ENCODE results near the gene ENTPD2. TPM values are rescaled to one million over a fixed set of nuclear protein-coding genes. Genes with fewer than 3 reads are reported as not detected.
"Not testable (repeated sequence)": the region's sequence is repeated elsewhere in the genome, so short reads cannot be mapped to it uniquely, and the experiment has no call there.

ENTPD2 gene
- total RNA-seq, 1 experiment from 2014 or later: not detected

DNA sequence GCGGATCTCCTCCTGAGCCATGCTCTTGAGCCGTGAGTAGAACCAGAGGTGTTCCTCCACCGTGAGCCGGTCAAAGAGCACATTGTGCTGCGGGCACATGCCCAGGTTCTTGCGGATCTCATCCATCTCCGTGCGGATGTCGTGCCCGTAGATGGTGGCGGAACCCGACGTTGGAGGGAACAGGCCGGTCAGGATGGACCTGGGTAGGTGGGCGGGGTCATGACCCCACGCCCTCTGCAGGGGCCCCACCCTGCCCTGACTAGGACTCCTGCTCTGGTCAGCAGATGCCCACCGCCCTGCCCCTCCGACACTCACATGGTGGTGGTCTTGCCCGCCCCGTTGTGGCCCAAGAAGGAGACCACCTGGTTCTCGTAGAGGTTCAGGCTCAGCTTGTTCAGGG lies 37.9 kb downstream of the ENTPD2 start:
- DNase-seq (ENCODE audit: low spot score): no peak

DNA sequence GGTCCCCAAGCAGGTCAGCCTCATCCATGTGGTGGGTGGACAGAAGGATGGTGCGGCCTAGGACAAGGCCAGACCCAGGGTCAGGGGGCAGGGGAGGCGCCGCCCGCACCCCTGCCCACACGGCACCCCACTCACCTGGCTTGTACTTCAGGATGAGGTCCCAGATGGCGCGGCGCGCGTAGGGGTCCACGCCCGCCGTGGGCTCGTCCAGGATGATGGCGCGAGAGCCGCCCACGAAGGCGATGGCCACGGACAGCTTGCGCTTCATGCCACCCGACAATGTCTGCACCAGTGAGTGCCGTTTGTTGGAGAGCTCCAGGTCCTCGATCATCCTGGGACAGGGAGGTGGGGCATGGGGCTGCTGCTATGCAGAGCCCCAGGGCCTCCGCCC lies 38.3 kb downstream of the ENTPD2 start:
- no peak for DNase-seq (ENCODE audit: low spot score)

DNA sequence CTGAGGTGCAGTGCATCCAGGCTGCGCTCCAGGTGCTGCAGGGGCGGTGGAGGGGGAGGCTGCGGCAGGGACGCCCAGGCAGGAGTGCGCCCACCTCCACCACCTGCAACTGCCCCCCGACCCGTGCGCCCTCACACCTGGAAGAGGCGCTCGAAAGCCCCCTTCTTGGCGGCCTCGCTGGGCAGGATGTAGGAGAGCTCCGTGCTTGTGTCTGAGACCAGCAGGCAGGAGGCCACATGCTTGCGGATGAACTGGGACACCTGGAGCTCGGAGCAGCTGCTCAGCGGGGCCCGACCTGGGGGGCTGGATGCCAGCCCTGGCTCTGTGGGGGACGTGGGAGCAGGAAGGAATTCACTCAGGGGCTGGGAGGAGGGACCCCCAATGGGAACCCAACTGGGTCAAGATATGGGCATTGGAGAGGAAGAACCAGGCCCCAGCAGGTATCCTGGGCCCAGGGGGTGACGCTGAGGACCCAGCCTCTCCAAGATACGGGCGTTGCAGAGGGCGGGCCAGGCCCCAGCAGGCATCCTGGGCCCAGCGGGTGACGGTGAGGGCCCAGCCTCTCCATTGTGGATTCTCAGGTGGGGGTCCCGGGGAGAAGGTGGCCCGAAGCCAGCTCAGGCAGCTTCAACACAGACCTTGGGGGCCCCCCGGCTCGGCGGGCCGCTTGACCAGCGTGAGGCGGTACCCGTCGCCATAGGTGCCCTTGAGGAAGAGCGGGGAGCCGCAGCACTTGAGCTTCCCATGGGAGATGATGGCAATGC lies 38.9 kb downstream of the ENTPD2 start:
- no peak for DNase-seq (ENCODE audit: low spot score)

DNA sequence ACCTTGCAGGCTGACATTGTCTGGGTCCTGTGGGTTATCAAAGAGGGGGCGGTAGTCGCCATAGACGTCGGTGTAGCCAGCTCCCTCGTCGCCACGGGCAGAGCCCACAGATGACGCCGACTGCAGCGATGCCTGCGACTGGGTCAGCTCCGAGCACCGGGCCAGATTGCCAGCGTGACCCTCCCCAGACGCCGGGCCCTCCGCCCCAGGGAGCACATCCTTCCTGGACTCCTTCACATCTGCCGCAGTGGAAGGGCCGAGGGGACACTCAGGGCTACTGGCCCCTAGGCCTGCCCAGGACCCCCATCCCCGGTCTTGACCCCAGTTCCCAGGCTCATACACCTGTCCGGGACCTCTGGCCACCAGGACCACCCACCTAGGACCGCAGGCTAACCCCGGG lies 39.7 kb downstream of the ENTPD2 start:
- DNase-seq (ENCODE audit: low spot score): no peak

DNA sequence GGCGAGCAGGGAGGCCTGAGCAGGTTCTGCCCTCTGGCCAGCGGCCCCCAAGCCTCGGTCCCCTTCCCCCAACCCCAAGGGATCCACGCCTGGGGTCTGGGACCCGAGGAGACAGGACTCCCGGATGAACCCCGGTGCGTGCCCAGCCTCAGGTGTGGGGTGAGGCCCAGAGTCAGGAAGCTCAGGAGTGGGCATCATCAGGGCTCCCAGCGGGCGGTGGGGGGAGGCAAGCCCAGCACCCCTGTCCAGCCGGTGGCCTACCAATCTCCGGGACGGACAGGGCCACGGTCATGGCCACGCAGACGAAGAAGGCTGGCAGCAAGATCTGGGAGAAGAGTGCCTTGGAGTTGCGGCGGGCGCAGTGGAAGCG lies 40.3 kb downstream of the ENTPD2 start:
- DNase-seq (ENCODE audit: low spot score): no peak

DNA sequence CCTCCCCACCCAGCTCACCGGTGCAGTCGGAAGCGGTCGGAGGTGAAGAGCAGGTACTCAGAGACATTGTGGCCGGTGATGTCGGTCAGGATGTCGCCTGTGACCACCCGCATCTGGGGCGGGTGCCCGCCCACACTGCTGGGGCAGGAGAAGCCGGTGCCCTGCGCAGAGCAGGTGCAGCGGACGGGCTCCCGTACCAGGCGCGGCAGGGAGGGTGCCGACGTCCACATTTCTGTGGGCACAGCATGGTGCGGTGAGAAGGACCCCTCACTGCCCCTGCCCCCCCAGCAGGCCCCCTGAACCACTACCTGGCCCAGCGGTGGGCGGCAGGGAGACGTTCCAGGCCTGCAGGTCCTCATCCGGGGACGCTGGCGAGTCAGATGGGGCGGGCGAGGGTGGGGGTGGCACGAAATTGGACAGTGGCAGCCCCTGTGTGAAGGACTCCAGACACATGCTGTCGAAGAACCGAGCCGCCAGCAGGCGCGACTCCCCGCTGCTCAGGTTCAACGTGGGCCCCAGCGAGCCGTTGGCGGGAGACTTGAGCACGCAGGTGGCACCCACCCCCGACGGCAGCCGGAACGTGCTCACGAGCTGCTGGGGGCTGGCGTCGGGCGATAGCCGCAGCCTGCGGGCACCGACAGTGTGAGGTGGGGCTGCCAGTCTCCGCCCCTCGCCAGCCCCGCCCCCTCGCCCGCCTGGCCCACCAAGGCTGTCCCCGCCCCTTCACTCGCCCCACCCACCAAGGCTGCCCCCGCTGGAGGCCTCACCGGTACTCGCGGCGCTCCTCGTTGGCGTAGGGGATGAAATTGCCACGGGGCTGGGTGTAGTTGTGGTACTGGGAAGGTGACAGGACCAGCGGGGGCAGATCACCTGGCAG lies 40.9 kb downstream of the ENTPD2 start:
- DNase-seq (ENCODE audit: low spot score): no peak

DNA sequence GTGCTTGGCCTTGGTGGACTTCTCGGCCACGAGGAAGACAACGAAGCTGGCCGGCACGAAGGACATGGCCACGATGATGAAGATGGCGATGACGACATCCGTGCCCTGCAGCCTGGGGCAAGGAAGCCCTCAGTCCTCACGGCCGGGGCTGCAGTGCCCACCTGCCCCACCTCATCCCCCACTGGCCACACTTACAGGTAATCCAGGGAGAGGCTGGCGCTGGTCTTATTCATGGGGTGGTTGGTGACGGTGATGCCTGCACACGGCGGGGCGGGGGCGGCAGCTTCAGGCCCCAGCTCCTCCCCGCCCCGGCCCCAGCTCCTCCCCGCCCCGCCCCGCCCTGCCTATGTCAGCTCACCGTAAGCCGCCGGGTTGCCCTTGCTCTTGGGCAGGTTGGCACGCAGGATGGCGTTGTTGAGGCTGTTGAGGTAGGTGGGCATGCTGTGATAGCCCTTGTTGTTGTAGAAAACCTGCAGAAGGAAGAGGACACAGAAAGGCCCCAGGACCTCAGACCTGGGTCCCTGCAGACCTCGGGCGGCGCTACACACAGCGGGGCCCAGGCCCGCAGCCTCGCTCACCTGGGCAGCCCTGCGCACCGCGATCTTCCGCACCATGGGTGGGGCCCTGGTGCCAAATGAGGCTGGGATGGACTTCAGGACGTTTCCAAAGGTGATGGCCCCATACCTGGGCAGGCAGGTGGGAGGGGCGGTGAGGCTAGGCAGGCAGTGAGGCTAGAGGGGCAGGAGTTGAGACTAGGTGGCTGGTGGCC lies 41.8 kb downstream of the ENTPD2 start:
- no peak for DNase-seq (ENCODE audit: low spot score)

DNA sequence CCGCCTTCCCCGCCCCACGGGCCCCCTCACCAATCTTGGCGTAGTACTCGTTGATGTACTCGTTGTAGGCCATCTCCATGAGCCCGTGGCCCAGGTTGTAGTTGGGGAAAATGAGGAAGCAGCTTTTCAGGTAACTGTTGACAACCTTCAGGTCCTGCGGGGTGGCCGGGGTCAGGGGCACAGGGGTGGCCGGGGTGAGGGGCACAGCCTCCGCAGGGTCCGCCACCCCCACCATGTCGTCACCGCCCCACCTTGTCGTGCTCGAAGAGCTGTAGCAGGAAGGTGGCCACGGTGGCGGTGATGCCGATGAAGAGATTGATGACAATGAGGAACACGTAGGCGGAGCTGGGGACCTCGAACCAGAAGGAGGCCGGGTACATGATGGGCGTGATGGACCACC lies 42.7 kb downstream of the ENTPD2 start:
- no peak for DNase-seq (ENCODE audit: low spot score)

DNA sequence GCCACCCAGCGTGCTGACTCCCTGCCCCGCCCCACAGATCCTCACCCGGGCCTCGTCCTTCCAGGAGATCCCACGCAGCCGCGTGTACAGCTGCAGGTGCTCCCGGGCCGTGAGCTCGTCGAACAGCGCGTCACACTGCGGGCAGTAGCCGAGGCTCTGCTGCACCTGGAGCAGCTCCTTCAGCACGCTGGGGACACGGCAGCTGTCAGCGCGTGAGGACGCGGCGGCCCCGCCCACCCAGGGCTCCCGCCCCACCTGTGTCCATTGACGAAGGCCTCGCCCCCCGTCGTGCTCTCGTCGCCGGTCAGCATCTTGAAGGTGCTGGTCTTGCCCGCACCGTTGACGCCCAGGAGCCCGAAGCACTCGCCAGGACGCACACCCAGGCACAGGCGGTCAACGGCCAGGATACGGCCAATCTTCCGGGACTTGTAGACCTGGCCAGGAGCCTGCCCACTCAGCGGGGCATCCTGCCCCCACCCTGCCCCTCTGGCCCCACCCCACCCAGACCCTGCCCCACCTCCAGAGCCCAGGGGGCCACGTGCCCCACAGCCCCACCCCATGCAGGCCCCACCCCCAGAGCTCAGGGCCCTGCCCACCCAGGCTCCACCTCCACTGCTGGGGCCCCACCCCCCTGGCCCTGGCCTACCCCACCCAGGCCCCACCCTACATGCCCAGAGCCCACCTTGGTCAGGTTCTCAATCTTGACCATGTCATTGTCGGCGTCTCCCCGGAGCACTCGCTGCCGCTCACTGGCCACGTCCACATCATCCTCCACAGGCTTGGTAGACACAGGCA lies 43.7 kb downstream of the ENTPD2 start:
- no peak for DNase-seq (ENCODE audit: low spot score)

DNA sequence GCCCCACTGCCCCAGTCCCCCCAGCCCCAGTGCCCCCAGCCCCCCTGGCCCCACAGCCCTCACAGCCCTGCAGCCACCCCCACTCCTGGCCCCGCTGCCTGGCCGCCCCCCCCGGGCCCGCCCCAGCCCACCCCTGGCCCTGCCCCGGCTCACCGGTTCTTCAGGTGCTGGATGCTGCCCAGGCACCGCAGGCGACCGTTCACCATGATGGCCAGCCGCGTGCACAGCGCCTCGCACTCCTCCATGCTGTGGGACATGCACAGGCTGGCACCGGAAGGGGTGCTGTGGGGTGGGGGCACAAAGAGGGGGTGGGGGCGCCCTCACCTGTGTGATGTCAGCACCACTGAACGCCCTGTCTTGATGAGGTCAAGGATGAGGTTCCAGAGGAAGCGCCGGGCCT lies 44.6 kb downstream of the ENTPD2 start:
- DNase-seq (ENCODE audit: low spot score): no peak

DNA sequence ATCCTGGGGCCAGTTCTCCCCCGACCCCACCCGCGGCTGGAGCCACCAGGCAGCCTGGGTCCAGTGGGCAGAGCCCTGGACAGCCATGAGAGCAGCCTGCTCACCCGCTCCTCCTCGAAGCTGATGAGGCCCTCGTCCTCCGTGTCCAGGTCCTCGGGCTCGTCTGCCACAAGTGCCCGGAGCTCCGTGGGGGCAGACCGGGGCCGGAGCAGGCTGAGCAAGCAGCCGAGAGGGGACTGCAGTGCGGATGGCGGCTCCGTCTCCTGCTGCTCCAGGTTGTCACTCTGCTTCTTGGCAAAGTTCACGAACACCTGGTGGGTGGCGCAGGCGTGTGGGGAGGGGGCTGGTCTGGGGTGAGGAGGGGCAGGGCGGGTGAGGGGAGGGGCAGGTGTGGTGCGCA lies 45.5 kb downstream of the ENTPD2 start:
- no peak for DNase-seq (ENCODE audit: low spot score)

DNA sequence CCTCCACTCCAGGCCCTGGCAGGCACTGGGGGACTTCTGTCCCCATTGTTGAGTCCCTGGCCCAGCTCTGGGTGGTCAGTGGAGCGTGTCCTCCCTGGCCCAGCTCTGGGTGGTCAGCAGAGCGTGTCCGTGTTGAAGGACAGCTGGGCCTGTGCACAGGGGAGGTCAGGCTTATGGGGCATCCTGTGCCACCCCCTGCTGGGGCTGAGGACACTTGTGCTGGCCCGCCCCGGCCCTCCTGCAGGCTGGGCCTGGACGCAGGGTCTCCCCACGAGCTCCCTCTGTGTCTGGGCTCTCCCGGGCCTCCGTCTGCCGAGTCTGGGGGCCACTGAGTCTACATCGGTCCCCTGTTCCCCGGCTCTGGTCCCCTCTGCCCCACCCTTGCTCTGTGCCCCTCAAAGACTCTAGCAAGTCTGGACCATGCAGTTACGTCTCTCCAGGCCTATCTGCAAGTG lies 46.0 kb downstream of the ENTPD2 start:
- DNase-seq (ENCODE audit: low spot score): no peak

DNA sequence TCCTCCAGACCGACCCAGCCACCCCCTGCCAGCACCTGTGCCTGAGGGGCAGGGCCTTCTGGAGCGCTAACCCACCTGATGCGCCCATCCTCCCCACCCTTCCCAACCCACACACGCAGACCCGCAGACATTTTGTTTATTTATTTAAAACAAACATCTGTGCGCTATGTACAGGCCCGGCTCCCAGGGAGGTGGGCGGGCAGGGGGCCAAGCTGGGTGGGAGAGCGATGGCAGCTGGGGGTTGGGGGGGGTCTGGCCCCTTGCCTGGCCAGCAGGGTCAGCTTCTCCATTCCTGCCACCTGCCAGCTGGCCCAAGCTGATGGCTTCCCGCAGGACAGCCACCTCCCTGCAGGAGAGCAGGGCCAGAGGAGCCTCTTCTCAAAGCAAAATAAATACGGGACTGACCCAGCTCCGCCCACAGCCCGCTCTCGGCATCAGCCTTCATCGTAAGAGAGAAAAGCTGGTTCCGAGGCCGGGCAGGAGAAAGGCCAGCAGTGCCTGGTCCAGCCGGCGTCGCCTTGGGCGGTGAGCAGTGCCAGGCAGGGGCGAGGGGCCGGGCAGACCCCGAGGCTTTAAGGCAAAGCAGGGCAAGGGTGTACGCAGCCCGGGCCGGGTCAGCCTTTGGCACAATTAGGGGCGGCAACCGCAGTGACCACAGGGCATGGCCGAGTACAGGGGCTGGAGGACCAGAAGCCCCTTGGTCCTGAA lies 46.6 kb downstream of the ENTPD2 start:
- peak; percentile 44 for DNase-seq (ENCODE audit: low spot score)

DNA sequence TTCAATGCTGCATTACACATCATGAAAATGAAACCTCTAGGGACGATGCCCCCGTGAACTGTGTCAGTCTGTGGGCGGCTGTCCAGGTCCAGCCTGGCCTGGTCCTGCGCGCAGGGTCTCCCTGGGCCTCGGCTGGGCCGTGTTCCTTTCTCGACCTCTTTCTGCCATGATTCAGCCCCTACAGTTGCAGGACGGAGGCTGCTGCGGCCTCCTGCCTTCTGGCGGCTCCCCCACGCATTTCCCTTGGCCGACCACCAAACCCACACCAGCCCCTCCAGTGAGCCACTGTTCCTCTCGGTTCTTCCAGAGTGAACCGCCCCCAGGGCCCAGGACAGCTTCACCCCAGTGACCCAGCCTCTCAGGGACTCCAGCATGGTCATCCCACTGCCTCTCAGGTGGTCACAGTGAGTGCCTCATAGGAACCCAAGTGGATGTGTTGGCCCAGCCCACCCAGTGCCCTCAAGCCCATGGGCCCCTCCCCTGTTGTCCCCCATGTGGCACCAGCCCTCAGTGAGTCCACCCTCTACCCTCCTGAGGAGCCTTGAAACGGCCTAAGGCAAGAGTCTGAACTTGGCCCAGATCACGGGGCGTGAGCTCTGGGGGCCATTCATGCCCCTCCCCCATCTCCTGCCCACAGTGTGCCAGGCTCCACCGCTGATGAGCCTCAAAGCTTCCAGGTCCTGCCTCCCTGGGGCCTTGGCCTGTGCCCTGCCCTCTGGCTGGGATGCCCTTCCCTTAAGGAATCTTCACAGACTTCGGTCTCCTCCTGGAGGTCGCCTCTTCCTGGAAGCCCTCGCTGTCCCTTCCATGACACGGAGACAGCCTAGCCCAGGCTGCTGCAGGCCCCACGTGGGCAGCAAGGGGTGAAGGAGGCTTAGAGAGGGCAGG lies 47.5 kb downstream of the ENTPD2 start:
- DNase-seq (ENCODE audit: low spot score): no peak

DNA sequence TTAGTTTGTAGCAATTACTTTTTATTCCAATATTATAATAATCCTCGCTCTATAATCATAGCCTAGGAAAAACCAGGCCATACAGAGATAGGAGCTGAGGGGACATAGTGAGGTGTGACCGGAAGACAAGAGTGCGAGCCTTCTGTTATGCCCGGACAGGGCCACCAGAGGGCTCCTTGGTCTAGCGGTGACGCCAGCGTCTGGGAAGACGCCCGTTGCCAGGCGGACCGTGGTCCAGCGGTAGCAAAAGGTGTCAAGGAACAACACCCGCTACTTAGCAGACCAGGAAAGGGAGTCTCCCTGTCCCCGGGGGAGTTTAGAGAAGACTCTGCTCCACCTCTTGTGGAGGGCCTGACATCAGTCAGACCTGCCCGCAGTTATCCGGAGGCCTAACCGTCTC lies 49.6 kb downstream of the ENTPD2 start:
- not testable (repeated sequence) for DNase-seq (ENCODE audit: low spot score)

DNA sequence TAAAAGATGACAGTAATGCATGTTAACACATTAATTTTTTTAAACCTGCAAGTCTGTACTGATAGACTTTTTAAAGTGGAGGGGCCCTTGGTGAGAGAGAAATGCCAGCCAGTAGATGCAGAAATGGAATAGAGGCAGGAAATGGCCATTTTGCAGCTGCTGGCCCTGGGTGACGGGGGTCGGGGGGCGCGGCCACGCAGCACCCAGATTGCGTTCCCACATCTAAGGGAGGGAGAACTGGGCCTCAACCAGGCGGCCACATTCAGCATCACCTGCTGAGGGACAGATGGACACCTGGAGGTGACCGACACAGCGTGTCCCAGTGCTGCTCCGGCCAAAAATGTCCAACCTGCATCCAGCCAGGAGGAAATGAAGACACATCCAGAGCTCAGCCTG lies 51.2 kb downstream of the ENTPD2 start:
- no peak for DNase-seq (ENCODE audit: low spot score)

DNA sequence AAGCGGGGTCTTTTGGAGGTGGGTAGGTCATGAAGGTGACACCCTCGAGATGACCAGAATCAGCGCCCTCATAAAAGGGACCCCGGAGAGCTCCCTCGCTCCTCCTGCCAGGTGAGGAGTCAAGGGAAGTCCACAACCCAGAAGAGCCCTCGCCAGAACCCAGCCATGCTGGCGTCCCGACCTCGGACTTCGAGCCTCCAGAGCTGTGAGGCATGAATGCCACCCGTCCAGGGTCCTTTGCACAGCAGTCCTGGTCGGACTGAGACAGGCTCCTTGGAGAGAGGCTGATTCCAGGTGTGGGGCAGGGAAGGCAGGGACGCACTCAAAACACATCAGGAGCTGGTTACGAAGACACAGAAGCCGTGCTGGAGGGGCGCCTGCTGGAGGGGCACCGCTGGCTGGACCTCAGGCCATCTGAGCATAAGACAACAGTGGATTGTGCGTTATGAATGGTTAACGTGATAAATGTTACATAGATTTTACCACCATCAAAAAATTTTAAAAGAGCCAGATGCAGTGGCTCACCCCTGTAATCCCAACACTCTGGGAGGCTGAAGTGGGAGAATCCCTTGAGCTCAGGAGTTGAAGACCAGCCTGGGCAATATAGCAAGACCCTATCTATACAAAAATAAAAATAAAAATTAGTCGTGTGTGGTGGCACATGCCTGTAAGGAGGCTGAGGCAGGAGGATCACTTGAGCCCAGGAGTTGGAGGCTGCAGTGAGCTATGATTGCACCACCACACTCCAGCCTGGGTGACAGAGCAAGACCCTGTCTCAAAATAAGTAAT lies 51.8 kb downstream of the ENTPD2 start:
- DNase-seq (ENCODE audit: low spot score): no peak

DNA sequence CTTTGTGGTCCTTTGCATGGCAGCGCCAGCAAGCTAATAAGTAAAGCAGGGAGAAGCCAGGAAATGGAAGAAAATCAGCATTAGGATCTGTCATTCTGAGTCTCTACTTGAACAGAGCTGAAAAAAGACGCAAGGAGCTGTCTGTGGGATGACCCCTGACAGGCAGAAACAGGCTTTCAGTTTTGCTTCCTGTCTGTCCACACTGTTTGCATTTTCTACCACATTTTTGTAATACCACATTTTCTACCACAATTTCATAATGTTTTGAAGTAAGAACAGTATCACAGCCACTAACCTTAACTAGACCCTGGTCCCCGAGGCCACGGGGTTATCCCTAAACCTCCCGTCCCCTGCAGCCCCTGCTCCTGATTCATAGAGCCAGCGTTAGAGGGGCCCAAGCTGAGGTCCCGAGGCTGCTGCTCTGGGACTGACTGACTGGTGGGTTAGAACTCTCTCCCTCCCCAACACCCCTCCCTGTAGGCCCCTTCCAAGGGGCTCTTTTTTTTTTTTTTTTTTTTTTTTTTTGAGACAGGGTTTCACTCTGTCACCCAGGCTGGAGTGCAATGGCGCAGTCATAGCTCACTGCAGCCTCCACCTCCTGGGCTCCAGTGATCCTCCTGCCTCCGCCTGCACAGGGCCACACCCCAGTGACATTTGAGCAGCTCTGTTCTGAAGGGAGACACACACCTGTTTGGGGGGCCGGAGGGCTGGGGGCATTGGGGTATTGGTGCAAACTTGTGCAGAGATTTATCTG lies 53.5 kb downstream of the ENTPD2 start:
- DNase-seq (ENCODE audit: low spot score): no peak
